Measurements from ENCODE around the gene TMEM200B. TPM values are rescaled to one million over a fixed set of nuclear protein-coding genes. Genes with fewer than 3 reads are reported as not detected.

The TMEM200B gene
- total RNA-seq, 1 donor from 2014 or later = 15.4 TPM

- Mint-ChIP-seq H3K9me3 (ENCODE audit: low read depth) (no peaks in the 10 kb centered on the region), H3K27me3 (ENCODE audit: low read depth) (no peaks in the 10 kb centered on the region), H3K36me3 (ENCODE audit: low read depth) (peaks cover 2% of the 10 kb centered on the region), H3K27ac (ENCODE audit: unreplicated experiment) (no peak overlapping the region), H3K4me3 (ENCODE audit: unreplicated experiment) (no peak overlapping the region), H3K4me1 (ENCODE audit: low read depth) (no peaks in the 10 kb centered on the region)
- no peak for TF ChIP-seq CTCF (IDR thresholded peaks at IDR 0.05)
- no peak for DNase-seq (ENCODE audit: low spot score)
Measured at GRCh38 chr1:29105822-29106221, 17.9 kb downstream of the TMEM200B start.

- DNase-seq (ENCODE audit: low spot score) = no peak
- no peak for TF ChIP-seq CTCF (IDR thresholded peaks at IDR 0.05)
- Mint-ChIP-seq H3K4me1 (ENCODE audit: low read depth) (no peaks in the 10 kb centered on the region), H3K9me3 (ENCODE audit: low read depth) (no peaks in the 10 kb centered on the region), H3K4me3 (ENCODE audit: unreplicated experiment) (no peak overlapping the region), H3K27me3 (ENCODE audit: low read depth) (no peaks in the 10 kb centered on the region), H3K36me3 (ENCODE audit: low read depth) (peaks cover 6% of the 10 kb centered on the region), H3K27ac (ENCODE audit: unreplicated experiment) (no peak overlapping the region)
Measured at GRCh38 chr1:29100487-29100886, 23.2 kb downstream of the TMEM200B start.

- no peaks in the 10 kb centered on the region for H3K27me3 Mint-ChIP-seq (ENCODE audit: low read depth)
- no peak overlapping the region for H3K27ac Mint-ChIP-seq (ENCODE audit: unreplicated experiment)
- no peaks in the 10 kb centered on the region for H3K4me1 Mint-ChIP-seq (ENCODE audit: low read depth)
- DNase-seq (ENCODE audit: low spot score) = no peak
- H3K9me3 Mint-ChIP-seq (ENCODE audit: low read depth) = no peaks in the 10 kb centered on the region
- H3K4me3 Mint-ChIP-seq (ENCODE audit: unreplicated experiment) = no peak overlapping the region
- H3K36me3 Mint-ChIP-seq (ENCODE audit: low read depth) = peaks cover 6% of the 10 kb centered on the region
- TF ChIP-seq CTCF (IDR thresholded peaks at IDR 0.05) = no peak
Measured at GRCh38 chr1:29099286-29099685, 24.4 kb downstream of the TMEM200B start.

- H3K9me3 Mint-ChIP-seq (ENCODE audit: low read depth) = peaks cover 2% of the 10 kb centered on the region
- no peak for TF ChIP-seq CTCF (IDR thresholded peaks at IDR 0.05)
- no peaks in the 10 kb centered on the region for H3K27me3 Mint-ChIP-seq (ENCODE audit: low read depth)
- peaks cover 8% of the 10 kb centered on the region for H3K36me3 Mint-ChIP-seq (ENCODE audit: low read depth)
- DNase-seq (ENCODE audit: low spot score) = no peak
- no peaks in the 10 kb centered on the region for H3K4me1 Mint-ChIP-seq (ENCODE audit: low read depth)
- H3K27ac Mint-ChIP-seq (ENCODE audit: unreplicated experiment) = no peak overlapping the region
- H3K4me3 Mint-ChIP-seq (ENCODE audit: unreplicated experiment) = no peak overlapping the region
Measured at GRCh38 chr1:29096231-29096886, 27.3 kb downstream of the TMEM200B start.

GRCh38 chr1:29094954-29095353, 28.7 kb downstream of the TMEM200B start:
- Mint-ChIP-seq H3K4me3 (ENCODE audit: unreplicated experiment) (no peak overlapping the region), H3K4me1 (ENCODE audit: low read depth) (peaks cover 4% of the 10 kb centered on the region), H3K9me3 (ENCODE audit: low read depth) (peaks cover 2% of the 10 kb centered on the region), H3K36me3 (ENCODE audit: low read depth) (peaks cover 8% of the 10 kb centered on the region), H3K27me3 (ENCODE audit: low read depth) (no peaks in the 10 kb centered on the region), H3K27ac (ENCODE audit: unreplicated experiment) (no peak overlapping the region)
- DNase-seq (ENCODE audit: low spot score) = no peak
- TF ChIP-seq CTCF (IDR thresholded peaks at IDR 0.05) = no peak

Data from chondrocyte (in vitro differentiated cells).